HG03280 (cell line): ENCODE data around the gene IDH1.
A peak's percentile ranks its signal among the peaks of the same experiment; 100 is the strongest.
"Not testable (repeated sequence)": the region's sequence is repeated elsewhere in the genome, so short reads cannot be mapped to it uniquely, and the experiment has no call there.

ENCODE experiments used
- ATAC-seq: cut with Tn5 transposase; IDR thresholded peaks from one replicate; pipeline ENCODE4 v1.9.1; 2021; ENCODE audit warnings: mild to moderate bottlenecking, moderate library complexity; ENCODE audit not compliant: unreplicated experiment

IDH1 gene

GRCh38 chr2:208256849-208257813 lies 2.3 kb upstream of the IDH1 start:
- ATAC-seq = not testable (repeated sequence)

DNA sequence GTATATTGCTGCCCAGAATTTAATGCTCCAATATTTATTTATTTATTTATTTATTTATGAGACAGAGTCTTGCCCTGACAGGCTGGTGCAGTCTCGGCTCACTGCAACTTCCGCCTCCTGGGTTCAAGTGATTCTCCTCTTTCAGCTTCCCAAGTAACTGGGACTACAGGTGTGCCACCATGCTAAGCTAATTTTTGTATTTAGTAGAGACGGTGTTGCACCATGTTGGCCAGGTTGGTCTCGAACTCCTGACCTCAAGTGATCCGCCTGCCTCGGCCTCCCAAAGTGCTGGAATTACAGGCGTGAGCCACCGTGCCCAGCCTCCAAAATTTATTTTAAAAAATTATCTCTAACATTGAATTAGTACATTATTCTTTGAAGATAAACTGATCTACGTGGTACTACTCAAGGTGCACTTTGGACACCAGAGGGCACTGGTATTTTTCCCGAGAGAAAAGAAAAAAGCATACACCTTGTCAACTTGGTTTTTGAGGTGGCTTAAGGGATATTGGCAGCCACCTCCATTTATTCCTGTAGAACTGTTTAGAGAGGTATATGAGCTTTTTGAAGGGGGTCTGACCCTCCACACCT lies 1.4 kb upstream of the IDH1 start:
- no peak for ATAC-seq

- peak; percentile 1 for ATAC-seq
Observed at GRCh38 chr2:208255557-208256106, 761 bp upstream of the IDH1 start.

DNA sequence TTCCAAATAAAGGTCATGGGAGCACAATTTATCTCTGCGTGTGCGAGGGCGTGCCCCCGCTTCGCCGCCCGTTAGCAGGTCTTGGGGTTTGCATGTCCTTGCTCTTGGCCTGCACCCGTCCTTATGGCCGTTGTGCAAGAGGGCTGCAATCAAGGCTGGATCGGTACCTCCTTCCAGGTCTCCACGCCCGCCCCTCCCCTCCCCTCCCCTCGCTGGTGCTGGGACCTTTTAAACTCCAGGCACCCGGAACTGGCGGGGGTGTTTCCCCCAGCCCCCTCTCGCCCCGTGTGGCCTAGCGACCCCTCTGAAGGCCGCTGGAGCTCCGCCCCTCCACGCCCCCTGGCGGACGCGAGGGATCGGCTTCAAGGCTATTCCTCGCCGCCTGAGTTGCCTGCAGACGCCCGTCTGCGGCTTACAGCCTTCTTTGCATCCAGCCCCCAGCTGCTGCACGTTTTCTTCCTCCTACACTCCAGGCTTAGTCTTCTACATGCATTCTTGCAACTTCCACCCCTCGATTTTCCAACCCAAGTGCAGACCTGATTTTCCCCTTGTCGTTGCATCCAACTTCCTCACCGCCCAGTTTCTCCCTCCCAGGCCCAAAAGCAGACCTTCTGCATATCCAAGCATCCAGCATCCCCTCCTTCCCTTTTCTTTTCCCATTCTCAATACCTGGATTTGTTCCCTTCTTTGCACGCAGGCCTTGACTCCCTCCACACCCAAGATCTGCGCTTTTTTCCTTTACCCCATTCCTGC lies 577 bp downstream of the IDH1 start:
- peak; percentile 72 for ATAC-seq

GRCh38 chr2:208253600-208254117 lies 1.2 kb downstream of the IDH1 start:
- ATAC-seq = no peak

DNA sequence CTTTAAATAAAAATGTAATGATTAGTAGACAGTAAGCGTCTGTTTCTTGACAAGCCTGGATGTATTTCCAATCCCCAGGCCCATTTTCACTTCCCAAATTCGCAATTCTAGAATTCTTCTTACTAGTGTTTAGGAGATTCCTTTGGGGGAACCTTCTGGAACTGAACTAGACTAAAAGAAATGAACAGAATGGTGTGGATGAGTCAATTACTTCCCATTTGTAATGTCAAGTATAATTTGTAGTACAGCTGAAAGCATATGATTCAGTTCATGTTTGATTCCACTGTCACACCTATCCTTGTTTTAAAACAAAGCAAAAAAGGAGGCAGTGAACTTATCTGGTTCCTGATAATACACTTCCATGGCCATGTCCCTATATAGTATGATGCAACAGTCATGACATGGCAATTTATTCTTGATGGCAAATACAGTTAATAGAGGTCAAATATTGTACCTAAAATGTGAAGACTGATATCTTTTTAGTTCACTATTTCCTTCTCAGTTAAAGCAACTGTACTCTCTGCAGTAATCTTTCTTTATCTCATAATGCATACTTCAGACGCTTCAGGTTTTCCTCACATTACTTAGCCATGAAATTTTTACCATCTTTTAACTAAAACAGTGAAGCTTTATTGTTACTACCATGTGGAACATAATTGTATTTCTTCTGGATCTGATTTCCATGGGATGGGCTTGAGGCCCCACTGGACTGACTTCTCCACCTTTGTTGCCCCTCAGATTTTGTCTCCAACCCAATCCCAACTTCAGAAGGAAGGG lies 2.0 kb downstream of the IDH1 start:
- no peak for ATAC-seq

DNA sequence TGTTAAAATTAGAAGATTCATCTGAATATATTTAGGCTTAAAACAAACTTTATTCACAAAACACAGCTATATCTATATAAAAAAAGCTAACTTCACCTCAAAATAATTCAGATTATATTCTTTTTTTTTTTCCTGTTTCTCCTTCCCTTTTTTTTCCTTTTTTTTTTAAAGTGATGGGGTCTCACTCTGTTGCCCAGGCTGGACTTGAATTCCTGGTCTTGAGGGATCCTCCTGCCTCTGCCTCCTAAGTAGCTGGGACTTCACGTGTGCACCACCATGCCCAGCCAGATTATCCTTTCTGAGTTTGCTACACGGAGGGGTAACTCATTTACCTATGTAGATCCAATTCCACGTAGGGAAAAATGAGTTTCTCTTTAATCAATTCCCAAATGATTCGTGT lies 3.8 kb downstream of the IDH1 start:
- ATAC-seq = no peak

DNA sequence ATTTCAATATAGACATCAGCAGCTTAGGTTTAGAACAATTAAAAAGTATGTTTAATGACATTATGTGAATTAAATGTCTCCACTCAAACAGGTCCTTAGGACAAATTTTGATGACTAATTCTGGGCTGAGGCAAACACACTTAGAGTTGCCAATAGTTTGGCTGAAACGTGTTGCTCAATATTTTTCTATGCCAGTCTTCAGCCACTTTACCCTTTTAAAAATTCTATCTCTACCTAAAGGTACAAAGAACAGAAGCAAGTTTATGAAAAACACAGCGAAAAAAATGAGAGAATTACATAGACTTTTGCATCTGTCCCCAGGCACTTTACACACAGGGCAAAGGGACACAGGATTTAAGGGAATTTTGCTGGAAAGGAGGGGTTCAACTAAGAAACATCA lies 4.5 kb downstream of the IDH1 start:
- ATAC-seq = no peak

DNA sequence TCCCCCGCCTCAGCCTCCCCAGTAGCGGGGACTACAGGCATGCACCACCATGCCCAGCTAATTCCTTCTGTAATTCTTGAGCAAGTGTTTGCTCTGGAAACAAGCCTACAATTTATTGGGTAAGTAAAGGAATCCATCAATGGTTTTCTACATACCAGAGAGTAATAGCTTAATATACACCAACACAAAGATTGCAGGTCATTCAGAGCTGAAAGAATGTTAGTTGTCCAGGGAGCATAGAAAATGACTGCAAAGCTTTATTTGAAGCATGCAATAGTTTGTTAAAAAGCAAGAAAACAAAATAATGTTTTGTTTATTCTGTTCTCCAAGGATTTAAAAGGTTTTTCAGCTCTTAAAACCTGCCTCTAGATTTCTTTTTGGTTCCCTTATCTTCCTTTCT lies 5.6 kb downstream of the IDH1 start:
- no peak for ATAC-seq

DNA sequence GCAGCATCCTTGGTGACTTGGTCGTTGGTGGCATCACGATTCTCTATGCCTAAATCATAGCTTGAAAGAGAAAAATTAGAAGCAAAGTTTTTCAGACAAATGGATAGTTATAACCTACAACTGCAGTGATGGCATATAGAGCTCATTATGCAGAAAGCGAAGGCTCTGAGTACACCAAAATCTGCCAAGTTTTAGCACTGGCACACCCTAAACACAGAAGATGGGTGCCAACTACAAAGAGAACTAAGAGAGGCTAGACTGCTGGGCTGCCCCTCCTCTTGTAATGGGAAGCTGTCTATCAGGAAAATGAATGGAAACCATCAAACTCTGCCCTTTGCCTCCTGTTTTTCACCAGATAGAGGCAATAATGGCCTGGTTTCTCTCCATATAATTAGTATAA lies 6.3 kb downstream of the IDH1 start:
- no peak for ATAC-seq

- no peak for ATAC-seq
Observed at GRCh38 chr2:208245746-208246145, 9.1 kb downstream of the IDH1 start.

GRCh38 chr2:208244422-208244821 lies 10.4 kb downstream of the IDH1 start:
- no peak for ATAC-seq

- ATAC-seq = no peak
Observed at GRCh38 chr2:208240619-208241209, 14.2 kb downstream of the IDH1 start.

DNA sequence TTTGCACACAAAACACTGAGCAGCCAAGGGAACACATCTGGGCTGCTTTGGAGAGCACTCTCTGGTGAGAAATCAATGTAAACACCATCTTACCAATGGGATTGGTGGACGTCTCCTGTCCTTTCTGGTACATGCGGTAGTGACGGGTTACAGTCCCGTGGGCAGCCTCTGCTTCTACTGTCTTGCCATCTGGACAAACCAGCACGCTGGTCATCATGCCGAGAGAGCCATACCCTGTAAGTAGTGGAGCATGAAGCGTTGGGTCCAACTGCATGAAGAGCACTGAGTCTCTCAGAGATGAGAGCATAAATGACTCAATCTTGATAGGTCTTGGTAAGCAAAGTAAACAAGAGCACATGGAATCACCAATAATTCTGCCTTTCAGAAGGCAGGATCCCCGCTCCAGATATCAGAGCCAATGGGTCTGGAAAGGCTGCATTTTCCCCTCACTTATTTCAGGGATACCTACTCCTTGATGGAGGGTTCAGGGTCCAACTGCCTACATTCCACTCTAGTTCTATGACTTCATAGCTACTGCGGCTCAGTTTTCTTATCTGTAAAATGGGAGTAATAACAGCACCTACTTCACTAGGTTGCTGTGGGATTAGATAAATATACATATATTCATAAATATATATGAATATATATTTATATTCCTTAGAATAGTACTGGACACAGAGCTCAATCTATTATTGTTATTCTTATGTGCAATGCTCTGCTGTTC lies 14.9 kb downstream of the IDH1 start:
- no peak for ATAC-seq

GRCh38 chr2:208235860-208236259 lies 19.0 kb downstream of the IDH1 start:
- ATAC-seq = no peak

DNA sequence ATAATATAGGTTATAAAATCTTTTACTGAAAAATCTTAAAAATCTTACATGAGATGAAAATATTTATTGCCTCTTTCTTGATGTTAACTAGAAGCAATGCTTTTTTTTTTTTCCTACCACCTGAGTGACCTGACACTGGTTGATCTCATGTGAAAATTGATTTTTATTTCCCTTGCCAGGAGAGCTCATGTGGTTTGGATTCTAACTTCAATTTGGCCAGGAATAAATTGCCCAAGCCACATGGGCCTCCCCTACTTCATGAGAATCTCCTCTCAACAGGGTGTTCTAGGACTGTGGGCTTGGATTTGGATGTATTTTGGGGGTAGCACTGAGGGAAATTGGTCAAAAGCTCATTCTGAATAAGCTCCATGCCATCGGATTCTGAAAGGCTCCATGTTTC lies 20.1 kb downstream of the IDH1 start:
- ATAC-seq = no peak

DNA sequence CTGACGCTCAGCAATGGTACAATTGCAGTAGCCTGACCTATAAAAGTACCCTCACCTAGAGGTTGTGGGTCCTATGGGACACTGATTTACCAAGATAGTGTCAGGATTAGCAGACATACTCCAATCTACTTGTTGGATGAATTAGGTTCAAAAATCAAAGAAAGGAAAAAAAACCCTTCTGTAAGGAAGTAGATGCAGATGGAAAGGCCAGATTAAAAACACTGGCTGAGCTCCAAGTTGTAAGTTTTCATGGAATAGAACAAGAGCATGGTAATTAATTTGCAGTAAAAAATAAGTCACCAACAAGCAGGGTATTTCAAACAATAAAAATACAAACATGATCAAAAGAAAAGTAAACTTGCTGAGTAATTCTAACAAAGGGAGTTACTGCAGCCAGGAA lies 26.4 kb downstream of the IDH1 start:
- no peak for ATAC-seq

GRCh38 chr2:208227581-208228232 lies 27.2 kb downstream of the IDH1 start:
- ATAC-seq = no peak

DNA sequence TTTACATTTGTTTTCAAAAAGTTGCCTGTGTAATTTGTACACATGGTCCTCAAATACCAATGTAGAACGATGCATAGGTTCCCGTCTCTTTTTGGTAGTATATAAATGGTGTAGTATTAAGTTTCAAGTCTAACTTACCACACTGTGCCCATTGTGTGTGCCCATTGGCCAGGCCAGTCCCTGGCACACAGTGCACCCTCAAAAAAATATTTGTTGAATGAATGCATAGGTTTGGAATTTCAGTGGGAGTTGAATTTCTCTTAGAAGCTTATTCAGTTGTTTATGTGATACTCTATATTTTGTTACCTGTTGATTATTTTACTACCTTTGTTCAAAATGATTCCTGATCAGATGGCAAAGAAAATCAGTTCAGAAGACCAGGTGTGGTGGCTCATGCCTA lies 30.1 kb downstream of the IDH1 start:
- no peak for ATAC-seq
